Type B pancreatic cell (in vitro differentiated cells): ENCODE results near the gene RITA1. TPM values are rescaled to one million over a fixed set of nuclear protein-coding genes. Genes with fewer than 3 reads are reported as not detected.
A peak's percentile ranks its signal among the peaks of the same experiment; 100 is the strongest.

Source experiments
- DNase-seq: peaks from one replicate; pipeline ENCODE4 v3.0.0; 2021; ENCODE audit warnings: mixed read lengths; ENCODE audit not compliant: unreplicated experiment; ENCODE audit errors: extremely low spot score
- H3K27ac Mint-ChIP-seq: 2 replicates; pipeline ENCODE4 v1.8.0; 2021; ENCODE audit warnings: mild to moderate bottlenecking, mixed read lengths
- H3K27me3 Mint-ChIP-seq: 2 replicates; pipeline ENCODE4 v1.8.0; 2021; ENCODE audit warnings: mixed read lengths
- H3K36me3 Mint-ChIP-seq: 2 replicates; pipeline ENCODE4 v1.8.0; 2021; ENCODE audit warnings: mixed read lengths
- H3K4me1 Mint-ChIP-seq: one replicate; pipeline ENCODE4 v1.8.0; 2021; ENCODE audit warnings: mixed read lengths; ENCODE audit not compliant: unreplicated experiment
- H3K4me3 Mint-ChIP-seq: 2 replicates; pipeline ENCODE4 v1.8.0; 2021; ENCODE audit warnings: mild to moderate bottlenecking, mixed read lengths
- H3K9me3 Mint-ChIP-seq: 2 replicates; pipeline ENCODE4 v1.8.0; 2021; ENCODE audit warnings: mixed read lengths
- CTCF ChIP-seq: fragments of 200-600 bp; sonication (generic); conservative IDR thresholded peaks from 2 replicates; pipeline ENCODE4 v1.5.0; 2021; ENCODE audit warnings: antibody characterized with exemption, mild to moderate bottlenecking
- total RNA-seq: library from RNA; stranded (reverse); gene quantifications from 2 replicates; pipeline ENCODE4 v1.2.1, GENCODE V29; 2021; ENCODE audit warnings: low replicate concordance

Gene RITA1
- total RNA-seq, 1 donor from 2014 or later: 19.0 TPM

- H3K27ac Mint-ChIP-seq: no peak overlapping the region
These were observed 25.6 kb downstream of the RITA1 start for GRCh38 chr12:113211160-113211559.

GRCh38 chr12:113214895-113215400 lies 29.4 kb downstream of the RITA1 start:
- Mint-ChIP-seq H3K4me3 (no peak overlapping the region), H3K9me3 (no peaks in the 10 kb centered on the region), H3K4me1 (peaks cover 16% of the 10 kb centered on the region), H3K36me3 (no peaks in the 10 kb centered on the region), H3K27ac (peak overlapping the region; percentile 44), H3K27me3 (no peaks in the 10 kb centered on the region)
- no peak for DNase-seq
- TF ChIP-seq CTCF: peak; percentile 26

More at GRCh38 chr12:113211160-113211559, 25.6 kb downstream of the RITA1 start:
- Mint-ChIP-seq H3K4me3 (no peak overlapping the region), H3K4me1 (peaks cover 15% of the 10 kb centered on the region), H3K27me3 (no peaks in the 10 kb centered on the region), H3K9me3 (peaks cover 4% of the 10 kb centered on the region), H3K36me3 (peaks cover 8% of the 10 kb centered on the region)
- TF ChIP-seq CTCF: no peak
- DNase-seq: no peak

- Mint-ChIP-seq H3K27me3 (no peaks in the 10 kb centered on the region), H3K4me1 (peaks cover 24% of the 10 kb centered on the region), H3K4me3 (no peak overlapping the region), H3K9me3 (no peaks in the 10 kb centered on the region), H3K36me3 (no peaks in the 10 kb centered on the region), H3K27ac (no peak overlapping the region)
- TF ChIP-seq CTCF: no peak
- DNase-seq: no peak
These were observed 30.5 kb downstream of the RITA1 start for GRCh38 chr12:113216027-113216426.

- DNase-seq: no peak
- no peaks in the 10 kb centered on the region for H3K27me3 Mint-ChIP-seq
- peak overlapping the region; percentile 94 for H3K4me3 Mint-ChIP-seq
- peaks cover 33% of the 10 kb centered on the region for H3K4me1 Mint-ChIP-seq
- no peaks in the 10 kb centered on the region for H3K9me3 Mint-ChIP-seq
- no peaks in the 10 kb centered on the region for H3K36me3 Mint-ChIP-seq
- H3K27ac Mint-ChIP-seq: peak overlapping the region; percentile 96
- no peak for TF ChIP-seq CTCF
These were observed 35.2 kb downstream of the RITA1 start for GRCh38 chr12:113220593-113221180.

- Mint-ChIP-seq H3K27ac (peak within 1 kb of the TSS; percentile 96), H3K4me1 (peaks cover 28% of the 10 kb centered on the region), H3K4me3 (peak within 1 kb of the TSS; percentile 94), H3K27me3 (no peaks in the 10 kb centered on the region), H3K36me3 (no peaks in the 10 kb centered on the region), H3K9me3 (no peaks in the 10 kb centered on the region)
- no peak for TF ChIP-seq CTCF
- DNase-seq: peak; percentile 97
These were observed 35.9 kb downstream of the RITA1 start, which contains the start of gene TPCN1 for GRCh38 chr12:113221181-113221996. TPCN1 (plus strand) TSS chr12:113221464; CDS start chr12:113226853, 5,389 bp downstream.
